HepG2 (cell line): ENCODE data around the gene CEP164. TPM values are rescaled to one million over a fixed set of nuclear protein-coding genes. Genes with fewer than 3 reads are reported as not detected.

Experiments used
- ATAC-seq: fragments of 200-7000 bp; cut with Tn5 transposase; 3 replicates; pipeline ENCODE4 v1.9.1; 2020; ENCODE audit warnings: mild to moderate bottlenecking, moderate library complexity
- BruUV-seq: library from RNA; stranded (reverse); fragments of 400-500 nt; replicated peaks from 2 replicates; lab custom pipeline; 2021; lab: Mats Ljungman, UMichigan
- CTCF ChIA-PET: fragments of 300-600 bp; formaldehyde crosslinking; extraction: SDS; loops from one replicate; lab custom pipeline; 2021; ENCODE audit warnings: low total read pairs, inconsistent platforms, low intra/inter-chr PET ratio; lab: Yijun Ruan, JAX
- POLR2A ChIA-PET: fragments of 350-600 bp; sonication (Branson Sonifier 250); formaldehyde crosslinking; loops from one replicate; lab custom pipeline; 2020; ENCODE audit warnings: antibody characterized with exemption, inconsistent platforms; lab: Yijun Ruan, JAX
- DNase-seq: peaks from one replicate; pipeline ENCODE4 v3.0.0-alpha.2; 2015; ENCODE audit warnings: low spot score
- FAIRE-seq: peaks from 3 replicates; lab custom pipeline; 2011; peaks lifted over from hg19 to GRCh38; lab: Jason Lieb, UNC
- H2AFZ ChIP-seq: one replicate; pipeline ENCODE4 v1.6.1; 2011; ENCODE audit warnings: low read length, inconsistent platforms
- H3K27ac ChIP-seq: fragments of 300-600 bp; 3 replicates; pipeline ENCODE4 v1.8.0; 2011; ENCODE audit warnings: mixed run types, mild to moderate bottlenecking, mixed read lengths, low read length, inconsistent platforms; ENCODE audit not compliant: insufficient read depth; ENCODE audit errors: extremely low read length
- H3K27me3 ChIP-seq, 2 experiments: fragments of 200-600 bp in 1 of 2; 2 replicates in 1 of 2; 3 replicates in 1 of 2; pipeline versions ENCODE4 v1.6.0 to v1.8.0; 2011; ENCODE audit warnings: low read length in 2 of 2, mild to moderate bottlenecking in 2 of 2, moderate library complexity in 2 of 2, inconsistent platforms in 1 of 2; ENCODE audit not compliant: insufficient read depth in 2 of 2, control insufficient read depth in 1 of 2
- H3K36me3 ChIP-seq, 2 experiments: fragments of 200-600 bp in 1 of 2; replicated peaks in 1 of 2; 2 replicates in 1 of 2; 3 replicates in 1 of 2; pipeline versions ENCODE4 v1.5.1 to v1.8.0; 2011; ENCODE audit warnings: low read length in 2 of 2, inconsistent platforms in 1 of 2; ENCODE audit not compliant: insufficient read depth in 2 of 2, control insufficient read depth in 1 of 2
- H3K4me1 ChIP-seq: 2 replicates; pipeline ENCODE4 v1.5.1; 2012; ENCODE audit warnings: low read length, inconsistent platforms; ENCODE audit not compliant: insufficient read depth
- H3K4me2 ChIP-seq: 2 replicates; pipeline ENCODE4 v1.6.0; 2011; ENCODE audit warnings: low read depth, low read length, inconsistent platforms
- H3K4me3 ChIP-seq, 3 experiments: fragments of 200-600 bp in 1 of 3; sonication (generic), shearing (Covaris generic) in 1 of 3; replicated peaks in 1 of 3; 2 replicates each; pipeline ENCODE4 v1.5.1; 2011 to 2016; ENCODE audit warnings: low read length in 3 of 3, inconsistent platforms in 2 of 3, low read depth in 2 of 3, mild to moderate bottlenecking in 2 of 3, control low read depth in 1 of 3, mixed read lengths in 1 of 3; ENCODE audit not compliant: insufficient read depth in 1 of 3
- H3K79me2 ChIP-seq: one replicate; pipeline ENCODE4 v1.6.1; 2011; ENCODE audit warnings: low read length, inconsistent platforms; ENCODE audit not compliant: insufficient read depth
- H3K9ac ChIP-seq: 2 replicates; pipeline ENCODE4 v1.6.0; 2011; ENCODE audit warnings: mild to moderate bottlenecking, low read depth, low read length, inconsistent platforms; ENCODE audit not compliant: insufficient read depth
- H3K9me3 ChIP-seq: 2 replicates; pipeline ENCODE4 v1.5.1; 2012; ENCODE audit warnings: mild to moderate bottlenecking, low read length
- H4K20me1 ChIP-seq: 2 replicates; pipeline ENCODE4 v1.6.0; 2011; ENCODE audit warnings: inconsistent platforms, mild to moderate bottlenecking, low read length, moderate library complexity; ENCODE audit not compliant: insufficient read depth
- ARNT ChIP-seq: fragments of 450-650 bp; IDR thresholded peaks from 2 replicates; pipeline ENCODE4 v1.6.1; 2017
- ETV5 ChIP-seq: IDR thresholded peaks from 2 replicates; pipeline ENCODE4 v1.6.1; 2018; ENCODE audit warnings: missing biosample characterization, missing genetic modification reagents, inconsistent platforms, borderline replicate concordance
- HNRNPUL1 ChIP-seq: fragments of 200-400 bp; formaldehyde crosslinking; IDR thresholded peaks from 2 replicates; pipeline ENCODE4 v1.6.1; 2017; ENCODE audit warnings: low read depth, mild to moderate bottlenecking, low read length, moderate library complexity
- MAFF ChIP-seq: IDR thresholded peaks from 2 replicates; pipeline ENCODE4 v1.6.1; 2011; ENCODE audit warnings: low read depth, low read length, improper control_type of control experiment
- NCOA2 ChIP-seq: sonication (generic); formaldehyde crosslinking; IDR thresholded peaks from 2 replicates; pipeline ENCODE4 v1.8.0; 2022; ENCODE audit warnings: inconsistent platforms
- NR0B2 ChIP-seq: sonication (generic); formaldehyde crosslinking; IDR thresholded peaks from 2 replicates; pipeline ENCODE4 v1.4.0; 2020; ENCODE audit warnings: mild to moderate bottlenecking, missing genetic modification reagents
- TEAD3 ChIP-seq: optimal IDR thresholded peaks from 2 replicates; pipeline ENCODE3; 2016; ENCODE audit warnings: borderline replicate concordance
- THYN1 ChIP-seq: sonication (generic); formaldehyde crosslinking; IDR thresholded peaks from 2 replicates; pipeline ENCODE4 v1.8.1; 2023; ENCODE audit warnings: low read depth, mild to moderate bottlenecking, moderate library complexity, missing genetic modification reagents, borderline replicate concordance
- ZFP36L2 ChIP-seq: sonication (generic); formaldehyde crosslinking; IDR thresholded peaks from 2 replicates; pipeline ENCODE4 v1.4.0; 2020; ENCODE audit warnings: missing genetic modification reagents
- ZFP90 ChIP-seq: sonication (generic); formaldehyde crosslinking; IDR thresholded peaks from 2 replicates; pipeline ENCODE4 v1.8.0; 2022; ENCODE audit warnings: missing genetic modification reagents, mild to moderate bottlenecking, inconsistent platforms, borderline replicate concordance
- ZNF333 ChIP-seq: sonication (generic); formaldehyde crosslinking; IDR thresholded peaks from 2 replicates; pipeline ENCODE4 v1.4.0; 2020; ENCODE audit warnings: mild to moderate bottlenecking, missing genetic modification reagents, borderline replicate concordance
- ZNF512B ChIP-seq: sonication (generic); formaldehyde crosslinking; IDR thresholded peaks from 2 replicates; pipeline ENCODE4 v1.5.1; 2020; ENCODE audit warnings: missing genetic modification reagents, mild to moderate bottlenecking, borderline replicate concordance
- ZNF589 ChIP-seq: sonication (generic); formaldehyde crosslinking; conservative IDR thresholded peaks from 2 replicates; pipeline ENCODE4 v1.8.0; 2022; ENCODE audit warnings: mild to moderate bottlenecking, moderate library complexity, missing genetic modification reagents
- WGBS: methylation state at CpG from one replicate; pipeline ENCODE4 v1.1.6; 2017; ENCODE audit warnings: low lambda C conversion rate; 5-methylcytosine and 5-hydroxymethylcytosine counted together
- in situ Hi-C: cut with HindIII; loops from 2 replicates; pipeline ENCODE4 v1.10.0; 2017; ENCODE audit warnings: low pct_unique_long_range_greater_than_20kb; ENCODE audit not compliant: extremely low pct_ligation_motif_present
- intact Hi-C: fragments of 100-400 bp; cut with micrococcal nuclease; formaldehyde crosslinking; loops from one replicate; pipeline ENCODE4 v1.10.0; 2022; ENCODE audit not compliant: unreplicated experiment
- polyA plus RNA-seq, 8 experiments: library from polyadenylated mRNA; depleted of rRNA in 3 of 8; stranded (reverse) in 7 of 8; unstranded in 1 of 8; fragments of >200 nt; fragmentation: Illumina TruSeq in 4 of 8; extraction: Trizol in 4 of 8; gene quantifications; 2 replicates each; pipeline versions ENCODE4 v1.2.1 to v1.2.3, GENCODE V29; 2011 to 2016; ENCODE audit warnings: low read depth in 4 of 8, missing spikeins in 1 of 8, mixed read lengths in 1 of 8; ENCODE audit not compliant: insufficient read depth in 1 of 8
- total RNA-seq, 5 experiments: library from RNA; depleted of rRNA; stranded (reverse); fragments of >200 nt; fragmentation: Illumina TruSeq; extraction: Trizol; gene quantifications; 2 replicates each; pipeline ENCODE4 v1.2.3, GENCODE V29; 2016; ENCODE audit warnings: low read depth in 1 of 5
- TF ChIP-seq, protein P1 (sequence below): sonication (generic); formaldehyde crosslinking; IDR thresholded peaks from 2 replicates; pipeline ENCODE4 v1.4.0; 2020; ENCODE audit warnings: missing genetic modification reagents, borderline replicate concordance
- TF ChIP-seq, protein P2 (sequence below): sonication (generic); formaldehyde crosslinking; IDR thresholded peaks from 2 replicates; pipeline ENCODE4 v1.8.1; 2023; ENCODE audit warnings: mild to moderate bottlenecking, missing genetic modification reagents

The CEP164 gene
- total and polyA plus RNA-seq, 2 of the 13 experiments (the other 11 are each of a cell fraction or from before 2014, with no cell fraction given) = 11.4 to 15.2 TPM

DNA sequence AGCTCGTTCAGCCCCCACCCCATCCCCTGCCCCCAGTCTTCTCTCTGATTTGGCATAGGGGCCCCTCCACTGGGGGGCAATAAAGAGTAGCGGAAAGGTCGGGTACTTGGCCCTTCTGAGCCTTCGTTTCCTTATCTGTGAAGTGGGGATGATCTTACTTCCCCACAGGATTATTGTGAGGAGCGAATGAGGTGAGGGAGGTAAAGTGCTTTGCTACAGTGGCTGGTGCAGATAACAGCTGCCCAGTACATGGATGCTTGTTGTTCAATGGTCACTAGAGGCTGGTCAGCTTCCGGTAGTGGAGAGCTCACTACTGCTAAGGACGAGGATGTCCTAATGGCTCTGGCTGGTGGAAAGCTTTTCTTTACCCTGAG lies 101.2 kb downstream of the CEP164 start (continued):
- no peak for TF ChIP-seq NR0B2 (CRISPR knock-in tag)
- no peak for TF ChIP-seq ZFP90 (CRISPR knock-in tag)
- no peak for TF ChIP-seq TEAD3 (CRISPR knock-in tag)
- TF ChIP-seq, protein P1, sequence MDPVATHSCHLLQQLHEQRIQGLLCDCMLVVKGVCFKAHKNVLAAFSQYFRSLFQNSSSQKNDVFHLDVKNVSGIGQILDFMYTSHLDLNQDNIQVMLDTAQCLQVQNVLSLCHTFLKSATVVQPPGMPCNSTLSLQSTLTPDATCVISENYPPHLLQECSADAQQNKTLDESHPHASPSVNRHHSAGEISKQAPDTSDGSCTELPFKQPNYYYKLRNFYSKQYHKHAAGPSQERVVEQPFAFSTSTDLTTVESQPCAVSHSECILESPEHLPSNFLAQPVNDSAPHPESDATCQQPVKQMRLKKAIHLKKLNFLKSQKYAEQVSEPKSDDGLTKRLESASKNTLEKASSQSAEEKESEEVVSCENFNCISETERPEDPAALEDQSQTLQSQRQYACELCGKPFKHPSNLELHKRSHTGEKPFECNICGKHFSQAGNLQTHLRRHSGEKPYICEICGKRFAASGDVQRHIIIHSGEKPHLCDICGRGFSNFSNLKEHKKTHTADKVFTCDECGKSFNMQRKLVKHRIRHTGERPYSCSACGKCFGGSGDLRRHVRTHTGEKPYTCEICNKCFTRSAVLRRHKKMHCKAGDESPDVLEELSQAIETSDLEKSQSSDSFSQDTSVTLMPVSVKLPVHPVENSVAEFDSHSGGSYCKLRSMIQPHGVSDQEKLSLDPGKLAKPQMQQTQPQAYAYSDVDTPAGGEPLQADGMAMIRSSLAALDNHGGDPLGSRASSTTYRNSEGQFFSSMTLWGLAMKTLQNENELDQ (CRISPR knock-in tag) = no peak
- TF ChIP-seq, all 625 proteins: peak for 0

DNA sequence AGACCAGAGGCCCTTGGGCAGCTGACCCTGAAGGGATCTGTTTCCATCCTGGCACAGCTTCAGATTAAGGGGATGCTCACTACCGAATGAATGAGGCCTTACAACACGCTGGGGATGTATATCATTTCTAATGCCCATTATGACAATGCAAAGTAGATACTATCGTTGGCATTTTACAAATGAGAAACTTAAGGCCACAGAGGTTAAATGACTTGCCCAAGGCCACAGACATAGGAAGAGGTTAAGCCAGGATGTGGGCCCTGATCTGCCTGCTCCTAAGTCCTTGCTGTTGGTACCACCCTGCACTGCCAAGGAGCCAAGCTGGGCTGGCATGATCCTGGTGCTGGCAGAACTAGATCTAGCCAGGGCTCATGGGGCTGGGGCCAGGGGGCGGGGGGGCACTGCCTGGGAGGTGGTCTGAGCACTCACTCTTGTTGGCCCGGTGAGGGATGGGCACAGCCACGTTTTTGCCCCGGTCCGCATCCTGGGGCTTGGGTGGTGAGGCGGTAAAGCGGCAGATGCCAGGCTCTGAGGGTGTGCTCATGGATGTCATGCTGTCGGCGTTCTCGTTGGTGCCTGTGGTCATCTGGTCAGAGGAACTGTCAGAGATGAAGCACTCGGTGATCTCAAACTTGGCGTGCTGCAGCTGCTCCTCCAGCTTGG lies 102.8 kb downstream of the CEP164 start:
- Histone ChIP-seq H3K27ac (no peak overlapping the region), H3K79me2 (no peaks in the 10 kb centered on the region), H3K27me3 (peaks cover 2 to 16% of the 10 kb centered on the region in 2 experiments; a peak in 4 of 5 replicates), H3K4me3 (no peak overlapping the region), H3K4me1 (no peaks in the 10 kb centered on the region), H2AFZ (no peak overlapping the region), H3K4me2 (no peak overlapping the region), H3K36me3 (no peaks in the 10 kb centered on the region), H3K9me3 (no peaks in the 10 kb centered on the region), H4K20me1 (0 out of 2 replicates have a peak, but pooled peaks cover 3% of the 10 kb centered on the region), H3K9ac (no peak overlapping the region)
- ChIA-PET CTCF (no interaction called here), POLR2A (no interaction called here)
- intact Hi-C loops (no loop called here), in situ Hi-C loops (loop anchor here (25.0 kb wide), 1 partner anchor 507 kb away; the partner anchor contains the start of gene TMPRSS13)
- BruUV-seq = no TSS peak
- ATAC-seq = no peak
- DNase-seq = no peak
- FAIRE-seq = no peak
- 45% methylated on average over 3 of the region's 15 CpGs for whole genome bisulfite sequencing
- TF ChIP-seq NCOA2 (CRISPR knock-in tag) (no peak), ETV5 (CRISPR knock-in tag) (no peak), ZNF589 (CRISPR knock-in tag) (no peak), THYN1 (CRISPR knock-in tag) (no peak), ZFP36L2 (no peak), ZNF333 (CRISPR knock-in tag) (no peak), HNRNPUL1 (no peak), ZNF512B (CRISPR knock-in tag) (no peak), ARNT (no peak), MAFF (no peak)
- TF ChIP-seq, protein P2, sequence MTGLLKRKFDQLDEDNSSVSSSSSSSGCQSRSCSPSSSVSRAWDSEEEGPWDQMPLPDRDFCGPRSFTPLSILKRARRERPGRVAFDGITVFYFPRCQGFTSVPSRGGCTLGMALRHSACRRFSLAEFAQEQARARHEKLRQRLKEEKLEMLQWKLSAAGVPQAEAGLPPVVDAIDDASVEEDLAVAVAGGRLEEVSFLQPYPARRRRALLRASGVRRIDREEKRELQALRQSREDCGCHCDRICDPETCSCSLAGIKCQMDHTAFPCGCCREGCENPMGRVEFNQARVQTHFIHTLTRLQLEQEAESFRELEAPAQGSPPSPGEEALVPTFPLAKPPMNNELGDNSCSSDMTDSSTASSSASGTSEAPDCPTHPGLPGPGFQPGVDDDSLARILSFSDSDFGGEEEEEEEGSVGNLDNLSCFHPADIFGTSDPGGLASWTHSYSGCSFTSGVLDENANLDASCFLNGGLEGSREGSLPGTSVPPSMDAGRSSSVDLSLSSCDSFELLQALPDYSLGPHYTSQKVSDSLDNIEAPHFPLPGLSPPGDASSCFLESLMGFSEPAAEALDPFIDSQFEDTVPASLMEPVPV (CRISPR knock-in tag) = no peak
